ENCODE measurements around the gene SENP2. TPM values are rescaled to one million over a fixed set of nuclear protein-coding genes. Genes with fewer than 3 reads are reported as not detected.

The SENP2 gene
- total and polyA plus RNA-seq, 10 of the 15 experiments (the other 5 are each of a cell fraction or from before 2014, with no cell fraction given), result 9.0 to 42.7 (median 25.1) TPM

DNA sequence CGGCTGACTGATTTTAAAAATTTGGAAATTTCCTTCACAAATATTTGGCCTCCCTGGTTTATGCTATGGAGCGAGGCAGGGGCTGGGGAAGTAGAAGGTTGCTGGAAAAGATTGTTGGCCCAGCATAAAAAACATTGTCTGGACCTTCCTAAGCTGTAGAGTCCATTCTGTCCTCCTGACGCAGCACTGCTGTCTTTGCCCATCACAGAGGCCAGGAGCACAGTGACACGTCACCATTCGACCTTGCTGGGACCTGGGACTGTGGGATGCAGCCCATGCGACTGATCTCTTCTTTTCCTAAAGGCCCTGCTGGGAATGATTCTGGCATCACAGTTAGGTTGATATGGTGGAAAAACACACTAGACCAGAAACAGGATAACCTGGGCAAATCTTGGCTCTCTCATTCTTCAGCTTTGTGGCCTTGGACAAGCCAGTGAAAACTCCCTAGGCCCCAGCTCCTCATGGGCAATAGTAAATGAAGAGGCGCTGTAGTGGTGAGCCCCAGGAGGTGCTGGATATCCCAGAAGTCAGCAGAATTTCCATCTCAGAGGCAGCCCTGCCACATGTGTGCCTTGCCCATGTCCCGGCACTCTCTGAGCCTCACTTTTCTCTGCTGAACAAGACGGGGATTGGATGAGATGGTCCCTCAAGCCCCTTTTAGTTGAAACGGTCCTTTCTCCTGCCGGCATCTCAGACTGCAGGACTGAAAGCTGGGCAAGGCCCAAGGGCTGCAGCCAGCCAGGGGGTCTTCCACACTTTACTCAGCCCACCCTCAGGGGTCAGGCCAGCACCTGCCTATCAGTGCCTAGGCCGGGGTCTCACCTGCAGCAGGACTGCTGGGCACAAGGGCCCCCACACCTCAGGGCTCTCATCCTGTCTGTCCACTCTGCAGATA, 69.6 kb downstream of the SENP2 start (continued):
- TF ChIP-seq, protein P1, sequence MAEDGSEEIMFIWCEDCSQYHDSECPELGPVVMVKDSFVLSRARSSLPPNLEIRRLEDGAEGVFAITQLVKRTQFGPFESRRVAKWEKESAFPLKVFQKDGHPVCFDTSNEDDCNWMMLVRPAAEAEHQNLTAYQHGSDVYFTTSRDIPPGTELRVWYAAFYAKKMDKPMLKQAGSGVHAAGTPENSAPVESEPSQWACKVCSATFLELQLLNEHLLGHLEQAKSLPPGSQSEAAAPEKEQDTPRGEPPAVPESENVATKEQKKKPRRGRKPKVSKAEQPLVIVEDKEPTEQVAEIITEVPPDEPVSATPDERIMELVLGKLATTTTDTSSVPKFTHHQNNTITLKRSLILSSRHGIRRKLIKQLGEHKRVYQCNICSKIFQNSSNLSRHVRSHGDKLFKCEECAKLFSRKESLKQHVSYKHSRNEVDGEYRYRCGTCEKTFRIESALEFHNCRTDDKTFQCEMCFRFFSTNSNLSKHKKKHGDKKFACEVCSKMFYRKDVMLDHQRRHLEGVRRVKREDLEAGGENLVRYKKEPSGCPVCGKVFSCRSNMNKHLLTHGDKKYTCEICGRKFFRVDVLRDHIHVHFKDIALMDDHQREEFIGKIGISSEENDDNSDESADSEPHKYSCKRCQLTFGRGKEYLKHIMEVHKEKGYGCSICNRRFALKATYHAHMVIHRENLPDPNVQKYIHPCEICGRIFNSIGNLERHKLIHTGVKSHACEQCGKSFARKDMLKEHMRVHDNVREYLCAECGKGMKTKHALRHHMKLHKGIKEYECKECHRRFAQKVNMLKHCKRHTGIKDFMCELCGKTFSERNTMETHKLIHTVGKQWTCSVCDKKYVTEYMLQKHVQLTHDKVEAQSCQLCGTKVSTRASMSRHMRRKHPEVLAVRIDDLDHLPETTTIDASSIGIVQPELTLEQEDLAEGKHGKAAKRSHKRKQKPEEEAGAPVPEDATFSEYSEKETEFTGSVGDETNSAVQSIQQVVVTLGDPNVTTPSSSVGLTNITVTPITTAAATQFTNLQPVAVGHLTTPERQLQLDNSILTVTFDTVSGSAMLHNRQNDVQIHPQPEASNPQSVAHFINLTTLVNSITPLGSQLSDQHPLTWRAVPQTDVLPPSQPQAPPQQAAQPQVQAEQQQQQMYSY (CRISPR knock-in tag; IDR thresholded peaks at IDR 0.05), result no peak
- TF ChIP-seq TCF12 (IDR thresholded peaks at IDR 0.05; ENCODE audit: low read depth, low read length) (no peak), FOXM1 (IDR thresholded peaks at IDR 0.05; ENCODE audit: low read depth, low read length) (no peak), MEF2A (IDR thresholded peaks at IDR 0.05; ENCODE audit: insufficient read depth, low read depth, low read length) (no peak), YY1 (IDR thresholded peaks at IDR 0.05; ENCODE audit: low read depth, low read length) (no peak), CBX3 (IDR thresholded peaks at IDR 0.05; ENCODE audit: borderline replicate concordance, low read depth) (no peak)

DNA sequence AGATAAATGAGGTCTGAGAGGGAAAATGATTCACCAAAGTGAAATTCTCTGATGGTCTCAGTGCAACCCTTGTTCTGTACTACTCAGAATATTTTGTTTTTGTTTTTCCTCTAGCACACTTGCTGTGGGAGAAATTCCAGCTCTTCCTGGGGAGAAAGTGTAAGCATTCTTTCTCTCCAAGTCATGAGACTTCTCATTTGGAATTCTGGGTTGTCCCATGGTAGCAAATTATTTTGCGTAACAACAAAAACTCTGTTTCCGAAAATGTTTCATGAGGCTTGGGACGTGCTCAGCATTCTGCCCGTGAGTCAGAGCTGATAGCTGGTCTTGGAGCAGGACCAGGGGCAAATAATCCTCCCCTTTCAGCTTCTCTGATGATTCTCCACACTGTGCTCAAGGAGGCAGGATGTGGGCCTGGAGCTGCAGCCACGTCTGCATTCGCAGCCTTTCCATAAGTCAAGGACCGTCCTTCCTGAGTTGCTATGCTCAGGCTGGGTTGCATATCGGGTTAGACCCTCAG, 70.3 kb downstream of the SENP2 start:
- FAIRE-seq, result no peak
- Histone ChIP-seq H3K9me3 (replicated peaks; ENCODE audit: control insufficient read depth, insufficient read depth, low read length) (no peaks in the 10 kb centered on the region), H3K4me1 (ENCODE audit: control insufficient read depth, insufficient read depth, low read length) (no peaks in the 10 kb centered on the region), H3K4me2 (ENCODE audit: control insufficient read depth, insufficient read depth) (no peak overlapping the region), H3K36me3 (ENCODE audit: control insufficient read depth in 2 of 2, insufficient read depth in 2 of 2, low read length in 1 of 2) (no peaks in the 10 kb centered on the region), H3K27ac (ENCODE audit: control insufficient read depth, insufficient read depth) (no peak overlapping the region), H3K27me3 (replicated peaks in 1 of 2; ENCODE audit: control insufficient read depth in 2 of 2, insufficient read depth in 2 of 2, low read length in 1 of 2) (peaks cover 2 to 3% of the 10 kb centered on the region in 2 experiments; a peak in 3 of 4 replicates), H4K20me1 (ENCODE audit: control insufficient read depth, insufficient read depth) (no peaks in the 10 kb centered on the region), H3K9ac (ENCODE audit: control insufficient read depth, insufficient read depth, low read length) (no peak overlapping the region), H3K79me2 (ENCODE audit: control insufficient read depth, insufficient read depth, low read length) (no peaks in the 10 kb centered on the region), H2AFZ (ENCODE audit: control insufficient read depth, low read depth, low read length) (no peak overlapping the region), H3K4me3 (no peak overlapping the region)
- intact Hi-C loops (cut with micrococcal nuclease; ENCODE audit: unreplicated experiment), result no loop called here
- no TSS peak for BruUV-seq (replicated peaks)
- WGBS (ENCODE audit: insufficient coverage, insufficient replicate concordance, low lambda C conversion rate, missing lambda C conversion rate), result 64% methylated on average over 8 of the region's 8 CpGs
- POLR2A ChIA-PET, result no interaction called here
- DNase-seq (ENCODE audit: low read depth, low spot score), result no peak
- ATAC-seq, result no peak
- in situ Hi-C loops (cut with MboI), result no loop called here
- SMC1A ChIA-PET (ENCODE audit: uncharacterized antibody, unreplicated experiment), result no interaction called here
- RAD21 ChIA-PET (ENCODE audit: unreplicated experiment), result no interaction called here
- CTCF ChIA-PET, result interaction anchor here (7.1 kb wide), 1 partner anchor 109 kb away, joined by 198 read pairs; no protein-coding TSS in a partner anchor
- TF ChIP-seq, protein P2, sequence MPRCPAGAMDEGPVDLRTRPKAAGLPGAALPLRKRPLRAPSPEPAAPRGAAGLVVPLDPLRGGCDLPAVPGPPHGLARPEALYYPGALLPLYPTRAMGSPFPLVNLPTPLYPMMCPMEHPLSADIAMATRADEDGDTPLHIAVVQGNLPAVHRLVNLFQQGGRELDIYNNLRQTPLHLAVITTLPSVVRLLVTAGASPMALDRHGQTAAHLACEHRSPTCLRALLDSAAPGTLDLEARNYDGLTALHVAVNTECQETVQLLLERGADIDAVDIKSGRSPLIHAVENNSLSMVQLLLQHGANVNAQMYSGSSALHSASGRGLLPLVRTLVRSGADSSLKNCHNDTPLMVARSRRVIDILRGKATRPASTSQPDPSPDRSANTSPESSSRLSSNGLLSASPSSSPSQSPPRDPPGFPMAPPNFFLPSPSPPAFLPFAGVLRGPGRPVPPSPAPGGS (IDR thresholded peaks at IDR 0.05; ENCODE audit: borderline replicate concordance, insufficient read depth, low read depth, low read length, poor library complexity, severe bottlenecking), result no peak
- TF ChIP-seq CBFB (IDR thresholded peaks at IDR 0.05; ENCODE audit: low read depth) (no peak), TCF3 (IDR thresholded peaks at IDR 0.05; ENCODE audit: borderline replicate concordance, insufficient read depth, low read depth, low read length) (no peak), ZNF217 (IDR thresholded peaks at IDR 0.05) (no peak), LARP7 (IDR thresholded peaks at IDR 0.05) (no peak), MYB (IDR thresholded peaks at IDR 0.05; ENCODE audit: borderline replicate concordance, low read depth, low read length) (no peak), NBN (IDR thresholded peaks at IDR 0.05) (no peak), RB1 (IDR thresholded peaks at IDR 0.05; ENCODE audit: borderline replicate concordance) (no peak)
- TF ChIP-seq, protein P3, sequence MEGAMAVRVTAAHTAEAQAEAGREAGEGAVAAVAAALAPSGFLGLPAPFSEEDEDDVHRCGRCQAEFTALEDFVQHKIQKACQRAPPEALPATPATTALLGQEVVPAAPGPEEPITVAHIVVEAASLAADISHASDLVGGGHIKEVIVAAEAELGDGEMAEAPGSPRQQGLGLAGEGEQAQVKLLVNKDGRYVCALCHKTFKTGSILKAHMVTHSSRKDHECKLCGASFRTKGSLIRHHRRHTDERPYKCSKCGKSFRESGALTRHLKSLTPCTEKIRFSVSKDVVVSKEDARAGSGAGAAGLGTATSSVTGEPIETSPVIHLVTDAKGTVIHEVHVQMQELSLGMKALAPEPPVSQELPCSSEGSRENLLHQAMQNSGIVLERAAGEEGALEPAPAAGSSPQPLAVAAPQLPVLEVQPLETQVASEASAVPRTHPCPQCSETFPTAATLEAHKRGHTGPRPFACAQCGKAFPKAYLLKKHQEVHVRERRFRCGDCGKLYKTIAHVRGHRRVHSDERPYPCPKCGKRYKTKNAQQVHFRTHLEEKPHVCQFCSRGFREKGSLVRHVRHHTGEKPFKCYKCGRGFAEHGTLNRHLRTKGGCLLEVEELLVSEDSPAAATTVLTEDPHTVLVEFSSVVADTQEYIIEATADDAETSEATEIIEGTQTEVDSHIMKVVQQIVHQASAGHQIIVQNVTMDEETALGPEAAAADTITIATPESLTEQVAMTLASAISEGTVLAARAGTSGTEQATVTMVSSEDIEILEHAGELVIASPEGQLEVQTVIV (IDR thresholded peaks at IDR 0.05; ENCODE audit: borderline replicate concordance, partially characterized antibody), result no peak

Measured in GM12878 (cell line).